IMR-90 (cell line): ENCODE results near the gene LIG1.

Source experiments
- MAFK ChIP-seq: IDR thresholded peaks from 2 replicates; pipeline ENCODE4 v1.6.1; 2012; ENCODE audit warnings: low read depth, low read length, improper control_type of control experiment
- POLR2A ChIP-seq: IDR thresholded peaks from 2 replicates; pipeline ENCODE4 v1.6.1; 2012; ENCODE audit warnings: mild to moderate bottlenecking, low read depth, low read length
- RCOR1 ChIP-seq: IDR thresholded peaks from 2 replicates; pipeline ENCODE4 v1.6.1; 2012; ENCODE audit warnings: mild to moderate bottlenecking, low read length, improper control_type of control experiment; ENCODE audit not compliant: insufficient replicate concordance
- TF ChIP-seq, protein P1 (sequence below): conservative IDR thresholded peaks from 2 replicates; pipeline ENCODE4 v1.5.1; 2012; ENCODE audit warnings: mild to moderate bottlenecking, low read depth, low read length, improper control_type of control experiment

GRCh38 chr19:48135411-48135810 lies 34.7 kb downstream of the LIG1 start:
- TF ChIP-seq MAFK (no peak), POLR2A (no peak), RCOR1 (no peak)
- TF ChIP-seq, protein P1, sequence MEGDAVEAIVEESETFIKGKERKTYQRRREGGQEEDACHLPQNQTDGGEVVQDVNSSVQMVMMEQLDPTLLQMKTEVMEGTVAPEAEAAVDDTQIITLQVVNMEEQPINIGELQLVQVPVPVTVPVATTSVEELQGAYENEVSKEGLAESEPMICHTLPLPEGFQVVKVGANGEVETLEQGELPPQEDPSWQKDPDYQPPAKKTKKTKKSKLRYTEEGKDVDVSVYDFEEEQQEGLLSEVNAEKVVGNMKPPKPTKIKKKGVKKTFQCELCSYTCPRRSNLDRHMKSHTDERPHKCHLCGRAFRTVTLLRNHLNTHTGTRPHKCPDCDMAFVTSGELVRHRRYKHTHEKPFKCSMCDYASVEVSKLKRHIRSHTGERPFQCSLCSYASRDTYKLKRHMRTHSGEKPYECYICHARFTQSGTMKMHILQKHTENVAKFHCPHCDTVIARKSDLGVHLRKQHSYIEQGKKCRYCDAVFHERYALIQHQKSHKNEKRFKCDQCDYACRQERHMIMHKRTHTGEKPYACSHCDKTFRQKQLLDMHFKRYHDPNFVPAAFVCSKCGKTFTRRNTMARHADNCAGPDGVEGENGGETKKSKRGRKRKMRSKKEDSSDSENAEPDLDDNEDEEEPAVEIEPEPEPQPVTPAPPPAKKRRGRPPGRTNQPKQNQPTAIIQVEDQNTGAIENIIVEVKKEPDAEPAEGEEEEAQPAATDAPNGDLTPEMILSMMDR, result no peak
